GM23338 (cell line): ENCODE results near the gene UGT1A7. TPM values are rescaled to one million over a fixed set of nuclear protein-coding genes. Genes with fewer than 3 reads are reported as not detected.

Experiments used
- EZH2 ChIP-seq: fragments of 200-600 bp; sonication (generic); IDR thresholded peaks from one replicate; pipeline ENCODE4 v1.8.0; 2017; ENCODE audit warnings: antibody characterized with exemption, mild to moderate bottlenecking, low read depth; ENCODE audit not compliant: unreplicated experiment
- JUNB ChIP-seq: IDR thresholded peaks from one replicate; pipeline ENCODE4 v1.6.1; 2016; ENCODE audit warnings: antibody characterized with exemption; ENCODE audit not compliant: unreplicated experiment
- ZNF114 ChIP-seq: fragments of 250-450 bp; sonication (Bioruptor Pico); IDR thresholded peaks from 2 replicates; pipeline ENCODE4 v1.5.0; 2020; ENCODE audit warnings: mild to moderate bottlenecking, moderate library complexity
- ZNF331 ChIP-seq: fragments of 250-450 bp; sonication (Bioruptor Pico); IDR thresholded peaks from 2 replicates; pipeline ENCODE4 v1.5.0; 2020; ENCODE audit warnings: low read depth, mild to moderate bottlenecking, moderate library complexity
- ZNF462 ChIP-seq: fragments of 250-450 bp; sonication (Bioruptor Pico); IDR thresholded peaks from 2 replicates; pipeline ENCODE4 v1.5.0; 2020; ENCODE audit warnings: mild to moderate bottlenecking, moderate library complexity
- polyA plus RNA-seq: library from polyadenylated mRNA; unstranded; fragments of >200 nt; fragmentation: Nextera tagmentation; extraction: Ambion mirVana; gene quantifications from 2 replicates; pipeline ENCODE4 v1.2.1, GENCODE V29; 2016
- total RNA-seq: library from RNA; depleted of rRNA; stranded (reverse); fragments of >200 nt; shearing (Covaris generic); gene quantifications from 2 replicates; pipeline ENCODE4 v1.2.3, GENCODE V29; 2014
- TF ChIP-seq, protein P1 (sequence below): IDR thresholded peaks from one replicate; pipeline ENCODE4 v1.6.1; 2018; ENCODE audit warnings: antibody characterized with exemption; ENCODE audit not compliant: unreplicated experiment
- TF ChIP-seq, protein P2 (sequence below), 2 experiments: fragments of 200-600 bp in 1 of 2; sonication (generic) in 1 of 2; conservative IDR thresholded peaks; 2 replicates each; pipeline versions ENCODE4 v1.5.1 to v1.6.1; 2016 to 2017; ENCODE audit warnings: antibody characterized with exemption in 2 of 2, low read depth in 2 of 2, mild to moderate bottlenecking in 2 of 2, moderate library complexity in 1 of 2

Gene UGT1A7
- total and polyA plus RNA-seq, 2 experiments from 2014 or later: not detected

DNA sequence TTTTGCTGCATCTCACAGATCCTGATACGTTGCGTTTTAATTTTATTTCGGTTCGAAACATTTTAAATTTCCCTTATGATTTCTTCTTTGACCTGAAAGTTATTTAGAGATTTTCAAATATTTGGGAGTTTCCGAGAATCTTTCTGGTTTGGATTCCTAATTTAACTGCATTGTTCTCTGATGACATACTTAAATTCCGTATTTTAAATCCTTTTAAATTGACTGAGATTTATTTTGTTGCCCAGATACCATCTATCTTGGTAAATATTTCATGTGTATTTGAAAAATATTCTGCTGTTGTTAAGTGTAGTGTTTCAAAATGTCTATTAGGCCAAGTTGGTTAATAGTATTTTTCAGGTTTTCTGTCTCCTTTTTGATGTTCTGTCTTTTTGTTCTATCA lies 134.2 kb downstream of the UGT1A7 start (continued):
- TF ChIP-seq ZNF462 (CRISPR knock-in tag) (no peak), JUNB (no peak), ZNF331 (CRISPR knock-in tag) (no peak), EZH2 (no peak), ZNF114 (no peak)
- TF ChIP-seq, protein P1, sequence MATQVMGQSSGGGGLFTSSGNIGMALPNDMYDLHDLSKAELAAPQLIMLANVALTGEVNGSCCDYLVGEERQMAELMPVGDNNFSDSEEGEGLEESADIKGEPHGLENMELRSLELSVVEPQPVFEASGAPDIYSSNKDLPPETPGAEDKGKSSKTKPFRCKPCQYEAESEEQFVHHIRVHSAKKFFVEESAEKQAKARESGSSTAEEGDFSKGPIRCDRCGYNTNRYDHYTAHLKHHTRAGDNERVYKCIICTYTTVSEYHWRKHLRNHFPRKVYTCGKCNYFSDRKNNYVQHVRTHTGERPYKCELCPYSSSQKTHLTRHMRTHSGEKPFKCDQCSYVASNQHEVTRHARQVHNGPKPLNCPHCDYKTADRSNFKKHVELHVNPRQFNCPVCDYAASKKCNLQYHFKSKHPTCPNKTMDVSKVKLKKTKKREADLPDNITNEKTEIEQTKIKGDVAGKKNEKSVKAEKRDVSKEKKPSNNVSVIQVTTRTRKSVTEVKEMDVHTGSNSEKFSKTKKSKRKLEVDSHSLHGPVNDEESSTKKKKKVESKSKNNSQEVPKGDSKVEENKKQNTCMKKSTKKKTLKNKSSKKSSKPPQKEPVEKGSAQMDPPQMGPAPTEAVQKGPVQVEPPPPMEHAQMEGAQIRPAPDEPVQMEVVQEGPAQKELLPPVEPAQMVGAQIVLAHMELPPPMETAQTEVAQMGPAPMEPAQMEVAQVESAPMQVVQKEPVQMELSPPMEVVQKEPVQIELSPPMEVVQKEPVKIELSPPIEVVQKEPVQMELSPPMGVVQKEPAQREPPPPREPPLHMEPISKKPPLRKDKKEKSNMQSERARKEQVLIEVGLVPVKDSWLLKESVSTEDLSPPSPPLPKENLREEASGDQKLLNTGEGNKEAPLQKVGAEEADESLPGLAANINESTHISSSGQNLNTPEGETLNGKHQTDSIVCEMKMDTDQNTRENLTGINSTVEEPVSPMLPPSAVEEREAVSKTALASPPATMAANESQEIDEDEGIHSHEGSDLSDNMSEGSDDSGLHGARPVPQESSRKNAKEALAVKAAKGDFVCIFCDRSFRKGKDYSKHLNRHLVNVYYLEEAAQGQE: no peak
- TF ChIP-seq, protein P2, sequence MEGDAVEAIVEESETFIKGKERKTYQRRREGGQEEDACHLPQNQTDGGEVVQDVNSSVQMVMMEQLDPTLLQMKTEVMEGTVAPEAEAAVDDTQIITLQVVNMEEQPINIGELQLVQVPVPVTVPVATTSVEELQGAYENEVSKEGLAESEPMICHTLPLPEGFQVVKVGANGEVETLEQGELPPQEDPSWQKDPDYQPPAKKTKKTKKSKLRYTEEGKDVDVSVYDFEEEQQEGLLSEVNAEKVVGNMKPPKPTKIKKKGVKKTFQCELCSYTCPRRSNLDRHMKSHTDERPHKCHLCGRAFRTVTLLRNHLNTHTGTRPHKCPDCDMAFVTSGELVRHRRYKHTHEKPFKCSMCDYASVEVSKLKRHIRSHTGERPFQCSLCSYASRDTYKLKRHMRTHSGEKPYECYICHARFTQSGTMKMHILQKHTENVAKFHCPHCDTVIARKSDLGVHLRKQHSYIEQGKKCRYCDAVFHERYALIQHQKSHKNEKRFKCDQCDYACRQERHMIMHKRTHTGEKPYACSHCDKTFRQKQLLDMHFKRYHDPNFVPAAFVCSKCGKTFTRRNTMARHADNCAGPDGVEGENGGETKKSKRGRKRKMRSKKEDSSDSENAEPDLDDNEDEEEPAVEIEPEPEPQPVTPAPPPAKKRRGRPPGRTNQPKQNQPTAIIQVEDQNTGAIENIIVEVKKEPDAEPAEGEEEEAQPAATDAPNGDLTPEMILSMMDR (conservative IDR thresholded peaks at IDR 0.05; ENCODE audit: low read depth in 2 of 2): no peak
